Panc1 (cell line): ENCODE data around the gene B3GNT3.

Source experiments
- POLR2AphosphoS5 ChIP-seq: IDR thresholded peaks from 2 replicates; pipeline ENCODE4 v1.6.1; 2012; ENCODE audit warnings: mild to moderate bottlenecking, low read depth, low read length, moderate library complexity
- SIN3A ChIP-seq: IDR thresholded peaks from 2 replicates; pipeline ENCODE4 v1.6.1; 2012; ENCODE audit warnings: low read depth, mild to moderate bottlenecking, low read length, moderate library complexity, borderline replicate concordance; ENCODE audit not compliant: insufficient read depth
- TCF7L2 ChIP-seq: IDR thresholded peaks from 2 replicates; pipeline ENCODE4 v1.6.1; 2011; ENCODE audit warnings: mild to moderate bottlenecking, low read depth, low read length, inconsistent platforms
- TF ChIP-seq, protein P1 (sequence below): fragments of 450-650 bp; IDR thresholded peaks from 2 replicates; pipeline ENCODE4 v1.5.1; 2017; ENCODE audit warnings: mild to moderate bottlenecking
- TF ChIP-seq, protein P2 (sequence below), 2 experiments: IDR thresholded peaks; 2 replicates each; pipeline ENCODE4 v1.6.1; 2011 to 2012; ENCODE audit warnings: low read depth in 2 of 2, control low read depth in 1 of 2, low read length in 1 of 2, mild to moderate bottlenecking in 1 of 2, moderate library complexity in 1 of 2; ENCODE audit not compliant: insufficient read depth in 1 of 2

DNA sequence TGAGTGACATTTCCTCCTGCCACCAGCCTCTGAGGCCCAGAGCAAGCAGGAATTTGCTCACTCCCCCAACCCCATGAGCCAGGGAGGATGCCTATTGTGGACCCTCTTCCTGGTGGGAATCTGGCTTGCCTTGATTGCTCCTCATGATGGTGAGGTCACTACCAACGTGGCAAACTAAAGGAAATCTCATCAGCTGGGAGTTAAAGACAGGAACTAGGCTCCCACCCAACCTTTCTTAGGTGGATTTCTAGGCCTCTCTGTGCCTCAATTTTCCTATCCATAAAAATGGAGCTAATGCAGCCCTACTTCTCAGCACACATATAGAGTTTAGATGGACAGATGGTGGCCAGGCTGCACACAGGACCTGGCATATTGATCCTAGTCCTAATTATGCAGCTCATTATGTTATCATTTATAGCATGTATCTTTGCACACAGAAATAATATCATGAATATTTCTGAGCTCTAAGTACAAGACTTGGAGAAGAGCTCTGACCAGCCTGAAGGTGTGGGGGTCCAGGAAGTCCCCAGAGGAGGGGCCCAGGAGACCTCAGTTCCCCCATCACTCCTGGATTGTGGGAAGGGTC lies 2.0 kb downstream of the B3GNT3 start:
- TF ChIP-seq, protein P1, sequence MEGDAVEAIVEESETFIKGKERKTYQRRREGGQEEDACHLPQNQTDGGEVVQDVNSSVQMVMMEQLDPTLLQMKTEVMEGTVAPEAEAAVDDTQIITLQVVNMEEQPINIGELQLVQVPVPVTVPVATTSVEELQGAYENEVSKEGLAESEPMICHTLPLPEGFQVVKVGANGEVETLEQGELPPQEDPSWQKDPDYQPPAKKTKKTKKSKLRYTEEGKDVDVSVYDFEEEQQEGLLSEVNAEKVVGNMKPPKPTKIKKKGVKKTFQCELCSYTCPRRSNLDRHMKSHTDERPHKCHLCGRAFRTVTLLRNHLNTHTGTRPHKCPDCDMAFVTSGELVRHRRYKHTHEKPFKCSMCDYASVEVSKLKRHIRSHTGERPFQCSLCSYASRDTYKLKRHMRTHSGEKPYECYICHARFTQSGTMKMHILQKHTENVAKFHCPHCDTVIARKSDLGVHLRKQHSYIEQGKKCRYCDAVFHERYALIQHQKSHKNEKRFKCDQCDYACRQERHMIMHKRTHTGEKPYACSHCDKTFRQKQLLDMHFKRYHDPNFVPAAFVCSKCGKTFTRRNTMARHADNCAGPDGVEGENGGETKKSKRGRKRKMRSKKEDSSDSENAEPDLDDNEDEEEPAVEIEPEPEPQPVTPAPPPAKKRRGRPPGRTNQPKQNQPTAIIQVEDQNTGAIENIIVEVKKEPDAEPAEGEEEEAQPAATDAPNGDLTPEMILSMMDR = no peak
- TF ChIP-seq TCF7L2 (no peak), SIN3A (no peak), POLR2AphosphoS5 (no peak)
- TF ChIP-seq, protein P2, sequence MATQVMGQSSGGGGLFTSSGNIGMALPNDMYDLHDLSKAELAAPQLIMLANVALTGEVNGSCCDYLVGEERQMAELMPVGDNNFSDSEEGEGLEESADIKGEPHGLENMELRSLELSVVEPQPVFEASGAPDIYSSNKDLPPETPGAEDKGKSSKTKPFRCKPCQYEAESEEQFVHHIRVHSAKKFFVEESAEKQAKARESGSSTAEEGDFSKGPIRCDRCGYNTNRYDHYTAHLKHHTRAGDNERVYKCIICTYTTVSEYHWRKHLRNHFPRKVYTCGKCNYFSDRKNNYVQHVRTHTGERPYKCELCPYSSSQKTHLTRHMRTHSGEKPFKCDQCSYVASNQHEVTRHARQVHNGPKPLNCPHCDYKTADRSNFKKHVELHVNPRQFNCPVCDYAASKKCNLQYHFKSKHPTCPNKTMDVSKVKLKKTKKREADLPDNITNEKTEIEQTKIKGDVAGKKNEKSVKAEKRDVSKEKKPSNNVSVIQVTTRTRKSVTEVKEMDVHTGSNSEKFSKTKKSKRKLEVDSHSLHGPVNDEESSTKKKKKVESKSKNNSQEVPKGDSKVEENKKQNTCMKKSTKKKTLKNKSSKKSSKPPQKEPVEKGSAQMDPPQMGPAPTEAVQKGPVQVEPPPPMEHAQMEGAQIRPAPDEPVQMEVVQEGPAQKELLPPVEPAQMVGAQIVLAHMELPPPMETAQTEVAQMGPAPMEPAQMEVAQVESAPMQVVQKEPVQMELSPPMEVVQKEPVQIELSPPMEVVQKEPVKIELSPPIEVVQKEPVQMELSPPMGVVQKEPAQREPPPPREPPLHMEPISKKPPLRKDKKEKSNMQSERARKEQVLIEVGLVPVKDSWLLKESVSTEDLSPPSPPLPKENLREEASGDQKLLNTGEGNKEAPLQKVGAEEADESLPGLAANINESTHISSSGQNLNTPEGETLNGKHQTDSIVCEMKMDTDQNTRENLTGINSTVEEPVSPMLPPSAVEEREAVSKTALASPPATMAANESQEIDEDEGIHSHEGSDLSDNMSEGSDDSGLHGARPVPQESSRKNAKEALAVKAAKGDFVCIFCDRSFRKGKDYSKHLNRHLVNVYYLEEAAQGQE (IDR thresholded peaks at IDR 0.05; ENCODE audit: insufficient read depth in 1 of 2, low read depth in 2 of 2, low read length in 1 of 2) = no peak
